Keratinocyte (primary cell): Measurements from ENCODE around the gene PTPN14. TPM values are rescaled to one million over a fixed set of nuclear protein-coding genes. Genes with fewer than 3 reads are reported as not detected.

Experiments
- DNase-seq: peaks from one replicate; pipeline ENCODE4 v3.0.0-alpha.2; 2011; ENCODE audit warnings: low read depth, missing footprints, low spot score
- FAIRE-seq: peaks from 2 replicates; lab custom pipeline; 2011; peaks lifted over from hg19 to GRCh38; lab: Jason Lieb, UNC
- H2AFZ ChIP-seq: 2 replicates; pipeline ENCODE4 v1.6.0; 2012; ENCODE audit warnings: low read length, control low read depth, inconsistent platforms; ENCODE audit not compliant: control insufficient read depth
- H3K27ac ChIP-seq: 2 replicates; pipeline ENCODE4 v1.5.1; 2011; ENCODE audit warnings: low read length; ENCODE audit not compliant: control insufficient read depth, insufficient read depth
- H3K27me3 ChIP-seq: 3 replicates; pipeline ENCODE4 v1.6.0; 2011; ENCODE audit warnings: low read length; ENCODE audit not compliant: control insufficient read depth, insufficient read depth; ENCODE audit errors: extremely low read depth
- H3K36me3 ChIP-seq, 2 experiments: 2 replicates in 1 of 2; 3 replicates in 1 of 2; pipeline ENCODE4 v1.5.1; 2011; ENCODE audit warnings: low read length in 2 of 2, mild to moderate bottlenecking in 1 of 2; ENCODE audit not compliant: control insufficient read depth in 2 of 2, insufficient read depth in 2 of 2; ENCODE audit errors: extremely low read depth in 1 of 2
- H3K4me1 ChIP-seq: 3 replicates; pipeline ENCODE4 v1.5.1; 2011; ENCODE audit warnings: low read length; ENCODE audit not compliant: control insufficient read depth, insufficient read depth; ENCODE audit errors: extremely low read depth
- H3K4me2 ChIP-seq: 3 replicates; pipeline ENCODE4 v1.6.0; 2011; ENCODE audit warnings: low read depth, low read length; ENCODE audit not compliant: control insufficient read depth, insufficient read depth; ENCODE audit errors: extremely low read depth
- H3K4me3 ChIP-seq, 3 experiments: fragments of 200-600 bp in 1 of 3; sonication (generic) in 1 of 3; 2 replicates in 2 of 3; 3 replicates in 1 of 3; pipeline ENCODE4 v1.5.1; 2011 to 2016; ENCODE audit warnings: low read length in 3 of 3, mild to moderate bottlenecking in 3 of 3, control low read depth in 2 of 3, inconsistent platforms in 1 of 3, low read depth in 1 of 3, mixed read lengths in 1 of 3, mixed run types in 1 of 3, moderate library complexity in 1 of 3; ENCODE audit not compliant: control insufficient read depth in 2 of 3, insufficient read depth in 2 of 3; ENCODE audit errors: extremely low read depth in 1 of 3
- H3K79me2 ChIP-seq: 2 replicates; pipeline ENCODE4 v1.6.0; 2012; ENCODE audit warnings: low read length; ENCODE audit not compliant: control insufficient read depth, insufficient read depth
- H3K9ac ChIP-seq: 3 replicates; pipeline ENCODE4 v1.6.0; 2011; ENCODE audit warnings: low read length; ENCODE audit not compliant: control insufficient read depth, insufficient read depth; ENCODE audit errors: extremely low read depth
- H3K9me1 ChIP-seq: 3 replicates; pipeline ENCODE4 v1.6.0; 2011; ENCODE audit warnings: low read length; ENCODE audit not compliant: control insufficient read depth, insufficient read depth; ENCODE audit errors: extremely low read depth
- H3K9me3 ChIP-seq: 2 replicates; pipeline ENCODE4 v1.5.1; 2012; ENCODE audit warnings: low read depth, low read length; ENCODE audit not compliant: control insufficient read depth
- H4K20me1 ChIP-seq: 3 replicates; pipeline ENCODE4 v1.6.0; 2011; ENCODE audit warnings: low read length; ENCODE audit not compliant: control insufficient read depth, insufficient read depth; ENCODE audit errors: extremely low read depth
- EZH2 ChIP-seq: IDR thresholded peaks from one replicate; pipeline ENCODE4 v1.6.1; 2012; ENCODE audit warnings: inconsistent platforms, mild to moderate bottlenecking, low read length, moderate library complexity
- dilution Hi-C: fragments of 300-500 bp; cut with MboI; formaldehyde crosslinking; loops from one replicate; pipeline ENCODE4 v1.7.0; 2020; ENCODE audit warnings: low sequenced_read_pairs; ENCODE audit not compliant: extremely low pct_ligation_motif_present
- polyA plus RNA-seq, 5 experiments: library from polyadenylated mRNA; depleted of rRNA in 3 of 5; stranded (reverse) in 3 of 5; stranded (forward) in 1 of 5; unstranded in 1 of 5; fragments of >200 nt; gene quantifications; 1 replicate in 1 of 5; 2 replicates in 3 of 5; 3 replicates in 1 of 5; pipeline versions ENCODE4 v1.2.1 to v1.2.3, GENCODE V29; 2011 to 2012; ENCODE audit warnings: missing spikeins in 2 of 5, low read depth in 1 of 5, low replicate concordance in 1 of 5
- TF ChIP-seq, protein P1 (sequence below), 3 experiments: IDR thresholded peaks in 1 of 3; conservative IDR thresholded peaks in 1 of 3; optimal IDR thresholded peaks in 1 of 3; 2 replicates in 2 of 3; 3 replicates in 1 of 3; pipeline versions ENCODE3 to v1.5.1; 2011; ENCODE audit warnings: low read length in 3 of 3, mild to moderate bottlenecking in 3 of 3, moderate library complexity in 2 of 3, control low read depth in 1 of 3, inconsistent platforms in 1 of 3; ENCODE audit not compliant: insufficient read depth in 2 of 3; ENCODE audit errors: extremely low read depth in 1 of 3

Gene PTPN14
- polyA plus RNA-seq, 1 donor (not counting 4 experiments of a cell fraction or from before 2014, with no cell fraction given): 29.9 TPM

DNA sequence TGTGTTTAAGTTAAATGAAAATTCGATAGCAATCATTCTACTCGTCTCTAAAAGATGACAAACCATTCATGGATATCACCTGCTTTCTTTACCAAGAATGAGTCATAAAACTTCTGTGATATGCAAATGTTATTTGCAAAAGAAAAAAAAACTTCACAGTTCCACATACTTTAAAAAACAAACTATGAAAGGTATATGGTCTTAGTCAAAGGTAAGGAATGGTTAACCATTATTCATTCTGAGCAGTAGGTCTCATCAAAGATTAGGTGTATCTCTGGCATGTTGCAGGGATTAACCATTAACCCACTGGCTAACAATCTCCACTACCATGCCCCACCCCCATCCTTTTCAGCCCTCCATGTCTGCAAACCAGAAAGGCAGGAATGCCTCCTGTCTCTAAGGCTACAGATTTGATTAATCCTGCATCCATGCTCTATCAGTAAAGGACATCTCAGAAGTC is 44.4 kb downstream of the PTPN14 start:
- no peaks in the 10 kb centered on the region for H3K27me3 ChIP-seq
- H3K79me2 ChIP-seq: peaks cover 94% of the 10 kb centered on the region
- dilution Hi-C loops: no loop called here
- peak; percentile 66 for DNase-seq
- no peak overlapping the region for H2AFZ ChIP-seq
- no peak for TF ChIP-seq EZH2
- TF ChIP-seq, protein P1, sequence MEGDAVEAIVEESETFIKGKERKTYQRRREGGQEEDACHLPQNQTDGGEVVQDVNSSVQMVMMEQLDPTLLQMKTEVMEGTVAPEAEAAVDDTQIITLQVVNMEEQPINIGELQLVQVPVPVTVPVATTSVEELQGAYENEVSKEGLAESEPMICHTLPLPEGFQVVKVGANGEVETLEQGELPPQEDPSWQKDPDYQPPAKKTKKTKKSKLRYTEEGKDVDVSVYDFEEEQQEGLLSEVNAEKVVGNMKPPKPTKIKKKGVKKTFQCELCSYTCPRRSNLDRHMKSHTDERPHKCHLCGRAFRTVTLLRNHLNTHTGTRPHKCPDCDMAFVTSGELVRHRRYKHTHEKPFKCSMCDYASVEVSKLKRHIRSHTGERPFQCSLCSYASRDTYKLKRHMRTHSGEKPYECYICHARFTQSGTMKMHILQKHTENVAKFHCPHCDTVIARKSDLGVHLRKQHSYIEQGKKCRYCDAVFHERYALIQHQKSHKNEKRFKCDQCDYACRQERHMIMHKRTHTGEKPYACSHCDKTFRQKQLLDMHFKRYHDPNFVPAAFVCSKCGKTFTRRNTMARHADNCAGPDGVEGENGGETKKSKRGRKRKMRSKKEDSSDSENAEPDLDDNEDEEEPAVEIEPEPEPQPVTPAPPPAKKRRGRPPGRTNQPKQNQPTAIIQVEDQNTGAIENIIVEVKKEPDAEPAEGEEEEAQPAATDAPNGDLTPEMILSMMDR (optimal IDR thresholded peaks at IDR 0.05 in 1 of 3, IDR thresholded peaks at IDR 0.05 in 1 of 3, conservative IDR thresholded peaks at IDR 0.05 in 1 of 3; ENCODE audit: extremely low read depth in 1 of 3, insufficient read depth in 2 of 3, low read length in 3 of 3): no peak
- peaks cover 4 to 5% of the 10 kb centered on the region in 2 experiments for H3K36me3 ChIP-seq
- peaks cover 38% of the 10 kb centered on the region for H3K4me1 ChIP-seq
- no peak overlapping the region for H3K9ac ChIP-seq
- H3K4me2 ChIP-seq: peak overlapping the region; percentile 86
- H3K4me3 ChIP-seq: peak overlapping the region in 1 of 3 experiments; percentile 50
- peaks cover 2% of the 10 kb centered on the region for H3K9me1 ChIP-seq
- H4K20me1 ChIP-seq: peaks cover 17% of the 10 kb centered on the region
- peak; percentile 78 for FAIRE-seq
- H3K9me3 ChIP-seq: no peaks in the 10 kb centered on the region
- peak overlapping the region; percentile 74 for H3K27ac ChIP-seq

DNA sequence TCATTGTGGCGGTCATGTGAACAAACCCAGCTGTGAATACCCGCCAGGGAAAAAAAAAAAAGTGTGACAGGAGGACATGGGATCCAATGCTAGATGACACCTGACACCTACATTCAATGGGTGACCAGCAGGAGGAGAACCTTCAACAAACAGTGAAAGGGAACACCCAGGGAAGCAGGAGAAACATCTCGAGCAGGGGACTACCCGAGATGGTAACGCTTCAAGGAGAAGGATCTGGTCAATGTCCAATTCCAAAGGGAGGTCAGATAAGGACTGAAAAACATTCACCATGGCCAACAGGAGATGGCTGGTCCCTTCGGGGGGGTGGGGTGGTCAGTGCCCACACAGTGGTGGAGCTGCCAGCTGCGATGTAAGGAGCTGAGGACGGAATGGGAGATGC is 46.3 kb downstream of the PTPN14 start:
- no peak for DNase-seq
- H3K9ac ChIP-seq: no peak overlapping the region
- TF ChIP-seq, protein P1 (optimal IDR thresholded peaks at IDR 0.05 in 1 of 3, IDR thresholded peaks at IDR 0.05 in 1 of 3, conservative IDR thresholded peaks at IDR 0.05 in 1 of 3; ENCODE audit: extremely low read depth in 1 of 3, insufficient read depth in 2 of 3, low read length in 3 of 3): no peak
- TF ChIP-seq EZH2: no peak
- peaks cover 4 to 5% of the 10 kb centered on the region in 2 experiments for H3K36me3 ChIP-seq
- no peak overlapping the region for H3K4me3 ChIP-seq
- no peak for FAIRE-seq
- no peaks in the 10 kb centered on the region for H3K27me3 ChIP-seq
- no peaks in the 10 kb centered on the region for H3K9me3 ChIP-seq
- H4K20me1 ChIP-seq: peaks cover 17% of the 10 kb centered on the region
- H3K4me2 ChIP-seq: no peak overlapping the region
- H3K79me2 ChIP-seq: peaks cover 94% of the 10 kb centered on the region
- H3K27ac ChIP-seq: no peak overlapping the region
- H3K4me1 ChIP-seq: peaks cover 40% of the 10 kb centered on the region
- no peak overlapping the region for H2AFZ ChIP-seq
- dilution Hi-C loops: no loop called here
- peaks cover 2% of the 10 kb centered on the region for H3K9me1 ChIP-seq
